ENCODE measurements around the gene SECISBP2L. TPM values are rescaled to one million over a fixed set of nuclear protein-coding genes. Genes with fewer than 3 reads are reported as not detected.
"Not testable (repeated sequence)": the region's sequence is repeated elsewhere in the genome, so short reads cannot be mapped to it uniquely, and the experiment has no call there.

The SECISBP2L gene
- polyA plus RNA-seq, 4 donors, result 44.6 to 61.9 (median 55.3) TPM

DNA sequence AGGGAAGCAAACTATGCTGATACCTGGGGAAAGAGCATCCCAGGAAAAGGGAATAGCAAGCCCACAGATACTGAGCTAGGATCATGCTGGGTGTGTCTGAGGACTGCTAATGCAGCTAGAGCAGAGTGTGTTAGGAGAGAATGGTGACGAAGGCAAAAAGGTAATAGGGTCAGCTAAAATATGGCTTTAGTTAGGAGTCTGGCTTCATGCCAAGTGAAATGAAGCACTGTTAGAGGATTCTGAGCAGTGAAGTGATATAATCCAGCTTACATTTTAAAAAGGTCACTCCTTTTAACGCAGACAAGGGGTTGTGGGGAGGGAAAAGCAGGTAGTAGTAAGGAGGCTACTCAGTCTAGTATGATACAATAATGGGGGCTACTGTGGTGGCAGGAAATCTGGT, 30.4 kb downstream of the SECISBP2L start:
- DNase-seq (ENCODE audit: low read depth in 4 of 4, low spot score in 3 of 4), result no peak

DNA sequence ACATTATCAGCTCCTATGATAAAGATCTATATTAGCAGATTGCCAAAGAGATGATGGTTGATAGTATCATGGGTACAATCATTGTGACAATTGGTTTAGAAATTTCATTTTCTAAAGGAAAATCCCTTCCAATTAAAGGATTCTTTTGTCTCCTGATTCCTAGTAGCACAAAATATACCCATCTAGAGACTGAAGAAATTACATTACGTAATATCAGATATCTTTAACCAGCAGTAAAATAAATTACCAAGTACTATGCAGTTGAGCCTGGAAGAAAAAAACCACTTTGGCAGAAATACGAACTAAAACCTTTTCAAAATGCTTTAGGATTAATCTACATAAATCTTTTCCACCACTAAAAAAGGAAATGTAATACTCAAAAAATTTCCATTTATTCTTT, 46.9 kb downstream of the SECISBP2L start:
- DNase-seq (ENCODE audit: low read depth in 4 of 4, low spot score in 3 of 4), result no peak

DNA sequence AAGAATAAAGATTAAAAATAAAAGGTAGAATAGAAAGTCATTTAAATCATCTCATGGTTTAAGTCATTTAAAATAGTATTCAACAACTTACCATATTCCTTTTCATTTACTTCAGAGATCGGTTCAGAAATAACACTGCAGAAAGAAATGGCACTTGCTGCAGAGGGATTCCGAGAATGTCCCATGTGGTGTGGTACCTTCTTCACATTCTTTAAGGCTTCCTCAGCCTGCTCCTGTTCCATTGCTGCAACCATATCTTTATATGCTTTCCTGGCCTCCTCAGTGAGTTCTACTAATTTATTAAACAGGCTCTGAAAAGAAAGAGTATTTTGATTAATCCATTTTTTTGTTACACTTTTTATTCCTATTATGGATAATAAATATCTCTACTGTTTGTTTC, 50.0 kb downstream of the SECISBP2L start:
- no peak for DNase-seq (ENCODE audit: low read depth in 4 of 4, low spot score in 3 of 4)

DNA sequence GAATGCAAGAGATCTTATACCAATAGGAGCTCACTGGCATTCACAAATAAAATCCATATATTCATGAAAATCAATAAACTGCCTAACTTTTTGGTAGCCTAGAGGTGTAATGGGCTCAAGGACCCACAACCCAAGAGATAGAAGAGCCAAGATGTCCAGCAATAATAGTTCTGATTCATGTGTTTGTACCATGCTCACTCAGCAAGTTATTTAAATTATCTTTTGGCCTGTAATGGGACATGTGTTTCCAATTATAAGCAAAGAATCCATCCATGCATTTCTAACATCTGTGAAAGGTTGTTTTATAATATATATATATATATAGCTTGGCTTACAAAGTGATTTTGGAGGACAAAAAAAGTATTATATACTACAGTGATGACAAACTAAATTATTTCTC, 52.9 kb downstream of the SECISBP2L start:
- no peak for DNase-seq (ENCODE audit: low read depth in 4 of 4, low spot score in 3 of 4)

DNA sequence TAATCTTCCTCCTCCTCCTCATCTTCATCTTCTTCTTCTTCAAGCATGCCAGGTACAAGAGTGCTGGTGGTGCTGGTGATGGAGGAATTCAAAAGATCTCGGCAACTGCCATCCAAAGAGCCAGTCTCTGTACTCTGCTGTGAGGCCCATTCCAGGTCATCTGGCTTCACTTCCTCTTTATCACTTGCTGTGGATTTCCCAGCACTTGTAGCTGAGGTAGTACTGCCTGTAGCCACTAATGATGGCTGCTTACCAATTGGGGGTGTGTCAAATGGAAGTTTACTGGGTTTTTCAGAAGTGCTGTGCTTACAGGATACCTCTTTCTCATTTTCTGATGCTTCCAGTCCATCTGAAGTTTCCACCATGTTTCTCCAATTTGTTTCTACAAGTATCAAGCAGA, 53.7 kb downstream of the SECISBP2L start:
- DNase-seq (ENCODE audit: low read depth in 4 of 4, low spot score in 3 of 4), result no peak

DNA sequence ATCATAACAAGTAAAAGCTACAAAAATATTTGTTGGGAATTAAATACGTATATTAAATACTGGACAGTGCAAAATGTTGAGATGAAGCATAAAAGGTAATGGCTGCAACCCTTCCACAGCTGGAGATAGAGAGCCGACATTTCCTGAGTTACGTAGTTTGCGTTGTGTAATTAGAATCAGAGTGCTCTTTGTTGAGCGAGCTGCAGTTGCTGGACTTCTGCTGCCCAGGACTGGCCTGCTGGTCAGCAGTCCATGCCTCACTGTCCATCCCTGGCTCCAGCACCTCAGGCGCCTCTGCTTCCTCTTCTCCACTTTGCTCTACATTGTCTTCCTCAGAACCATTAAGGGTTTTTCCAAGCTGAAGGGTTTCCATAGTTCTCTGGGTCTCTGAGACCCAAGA, 54.1 kb downstream of the SECISBP2L start:
- no peak for DNase-seq (ENCODE audit: low read depth in 4 of 4, low spot score in 3 of 4)

DNA sequence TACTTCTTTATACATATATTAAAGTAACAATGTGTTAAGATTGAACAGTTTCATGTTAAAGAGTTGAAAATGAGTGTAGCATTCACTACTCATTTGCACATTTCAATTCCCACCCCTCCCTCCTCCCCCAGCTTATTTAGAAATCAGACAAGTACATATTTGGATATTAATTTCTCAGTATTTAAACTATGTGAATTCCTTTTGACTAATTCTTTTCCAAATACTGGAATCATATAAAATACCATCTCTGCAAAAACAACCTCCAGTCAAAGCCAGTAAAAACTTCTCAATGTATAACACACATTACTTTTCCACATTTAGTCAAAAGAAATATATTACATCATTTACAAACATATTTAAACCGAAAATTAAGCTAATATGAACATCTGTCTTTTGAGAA, 57.1 kb downstream of the SECISBP2L start:
- DNase-seq (ENCODE audit: low read depth in 4 of 4, low spot score in 3 of 4), result no peak

DNA sequence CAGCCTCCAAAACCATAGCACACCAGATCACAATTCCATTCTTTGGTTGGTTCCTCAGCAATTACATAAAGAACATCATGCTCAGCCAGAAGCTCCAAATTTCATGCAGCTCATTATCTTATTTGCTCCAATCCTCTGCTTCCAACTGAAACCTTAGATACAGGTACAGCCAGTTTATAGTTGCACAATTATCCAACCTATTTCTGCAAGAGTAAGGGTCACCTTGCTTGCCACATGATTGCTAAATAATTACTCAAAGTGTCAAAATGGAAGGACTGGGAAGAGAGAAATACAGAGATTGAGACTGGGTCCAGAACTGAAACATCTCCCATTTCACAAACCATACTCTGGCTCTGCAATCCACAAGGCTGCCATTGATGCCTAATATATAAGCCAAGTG, 59.1 kb downstream of the SECISBP2L start:
- DNase-seq (ENCODE audit: low read depth in 4 of 4, low spot score in 3 of 4), result no peak

DNA sequence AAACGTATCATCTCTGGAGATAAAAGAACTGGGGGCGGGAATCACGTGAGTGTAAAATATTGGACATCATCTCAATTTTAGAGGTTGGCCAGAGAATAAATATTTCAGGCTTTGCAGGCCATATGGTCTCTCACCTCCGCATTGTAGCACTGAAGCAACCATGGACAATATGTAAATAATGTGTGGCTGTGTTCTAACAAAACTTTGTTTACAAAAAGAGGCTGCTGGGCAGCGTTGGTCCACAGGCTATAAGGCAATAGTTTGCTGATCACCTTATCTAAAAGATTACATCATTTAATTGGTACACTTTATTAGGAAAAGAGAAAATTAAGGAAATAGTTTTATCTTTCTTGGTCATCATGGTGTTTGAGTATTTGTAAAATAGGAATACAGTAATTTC, 60.0 kb downstream of the SECISBP2L start:
- DNase-seq (ENCODE audit: low read depth in 4 of 4, low spot score in 3 of 4), result no peak

DNA sequence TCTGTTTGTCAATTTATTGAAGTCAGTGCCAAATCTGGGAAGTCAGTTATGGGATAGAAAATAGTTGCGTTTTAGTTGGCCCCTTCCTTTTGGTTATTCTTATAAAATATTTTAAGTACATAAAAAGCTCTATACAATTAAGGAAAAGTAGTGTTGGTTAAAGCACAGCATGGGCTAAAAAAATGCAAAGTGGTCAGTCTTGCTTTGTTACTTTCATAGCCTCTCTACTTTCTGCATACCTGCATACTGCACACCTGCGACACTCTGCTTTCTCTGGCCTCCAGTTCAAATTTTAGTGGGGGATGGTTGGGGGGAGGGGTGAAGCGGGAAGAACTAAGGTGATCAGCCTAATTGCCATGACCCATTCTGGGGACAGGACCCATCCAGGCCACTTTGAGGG, 60.7 kb downstream of the SECISBP2L start:
- no peak for DNase-seq (ENCODE audit: low read depth in 4 of 4, low spot score in 3 of 4)

DNA sequence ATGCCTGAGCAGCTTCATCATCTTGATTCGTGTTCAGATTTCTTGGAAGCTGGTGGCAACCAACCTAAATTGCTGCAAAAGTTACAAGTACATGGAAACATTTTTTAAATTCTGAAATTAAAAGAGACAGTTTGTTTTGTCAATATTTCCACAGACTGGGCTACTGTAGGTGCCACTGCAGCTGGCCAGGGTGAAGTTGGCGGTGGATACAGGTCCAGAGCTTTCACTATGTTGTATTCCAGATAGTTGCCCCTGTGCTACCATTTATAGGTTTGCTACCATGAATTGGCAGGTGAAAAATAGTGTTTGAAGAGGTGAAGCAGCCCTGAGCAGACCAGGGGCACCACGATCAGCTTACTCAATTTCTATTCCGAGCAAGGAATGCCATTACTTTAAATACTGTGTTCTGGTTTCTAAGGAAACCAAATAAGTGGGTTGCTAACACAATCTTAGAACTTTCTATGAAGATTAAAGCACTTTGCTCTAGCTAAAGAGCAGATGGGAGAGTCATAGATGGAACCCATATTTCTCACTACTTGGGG, 61.4 kb downstream of the SECISBP2L start:
- DNase-seq (ENCODE audit: low read depth in 4 of 4, low spot score in 3 of 4), result no peak

DNA sequence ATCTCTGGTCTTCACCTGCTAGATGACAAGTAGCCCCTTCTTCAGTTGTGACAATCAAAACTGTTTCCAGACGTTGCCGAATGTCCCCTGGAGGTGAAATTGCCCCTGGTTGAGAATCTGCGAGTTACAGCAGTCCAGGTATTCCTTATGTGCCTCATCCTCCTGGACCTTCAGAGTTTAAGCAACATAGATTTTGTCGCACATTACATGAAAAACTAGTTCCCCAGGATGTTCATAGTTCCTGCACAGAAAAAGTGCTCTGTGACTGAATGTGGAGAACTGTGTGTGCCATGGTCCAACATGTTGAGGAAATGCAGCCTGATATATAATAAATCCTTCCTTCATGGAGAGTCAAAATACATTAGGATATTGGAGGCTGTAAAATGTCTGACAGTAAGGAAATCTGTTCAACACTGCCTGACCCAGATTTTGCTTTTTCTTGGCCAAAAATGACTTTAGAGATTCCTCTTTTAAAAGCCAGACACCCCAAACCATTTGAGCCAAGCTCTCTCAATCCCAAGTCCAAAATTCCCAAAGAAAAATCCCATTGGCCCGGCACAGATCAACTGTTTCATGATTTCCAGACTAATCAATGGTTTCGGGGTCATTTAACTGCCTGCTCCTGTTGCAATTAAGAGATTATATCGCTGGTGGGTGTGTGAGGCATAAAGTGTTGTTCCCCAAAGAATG, 62.1 kb downstream of the SECISBP2L start:
- no peak for DNase-seq (ENCODE audit: low read depth in 4 of 4, low spot score in 3 of 4)

DNA sequence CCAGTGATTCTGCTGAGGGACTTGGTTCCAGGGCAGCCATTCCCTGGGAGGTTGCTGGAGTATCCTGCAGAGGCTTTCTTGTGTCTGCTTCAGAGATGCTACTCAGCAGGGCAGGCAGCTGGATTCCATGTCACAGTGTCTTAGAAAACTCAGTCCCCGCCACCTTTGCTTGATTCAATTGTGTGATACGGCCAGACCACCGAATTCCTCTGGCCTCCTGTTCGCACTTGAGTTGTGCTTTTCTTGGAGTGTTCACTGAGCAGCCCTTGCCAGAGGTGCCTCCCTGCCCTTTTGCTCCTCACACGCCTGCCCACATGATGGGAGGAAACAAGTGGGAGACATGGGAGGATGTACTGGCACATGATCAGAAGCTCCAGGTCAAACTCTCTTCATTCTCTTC, 62.9 kb downstream of the SECISBP2L start:
- no peak for DNase-seq (ENCODE audit: low read depth in 4 of 4, low spot score in 3 of 4)

DNA sequence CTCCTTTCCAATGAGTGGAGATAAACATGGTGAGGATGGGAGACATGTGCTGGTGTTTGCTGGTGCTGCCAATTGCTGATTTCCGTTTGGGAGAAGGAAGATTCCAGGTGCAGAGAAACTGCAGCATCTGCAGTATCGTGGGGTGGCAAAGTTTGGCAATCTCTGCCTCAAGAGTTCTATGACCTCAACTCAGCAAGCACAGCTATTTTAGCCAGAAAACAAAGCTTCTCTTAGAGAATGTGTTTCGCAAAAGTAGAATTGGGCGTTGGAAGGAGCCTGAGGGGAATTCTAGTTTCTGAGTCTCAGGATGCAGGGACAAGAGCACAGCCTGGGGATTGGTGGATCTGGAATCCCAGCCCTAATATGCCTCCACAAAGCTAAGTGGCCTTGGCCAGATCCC, 64.3 kb downstream of the SECISBP2L start:
- no peak for DNase-seq (ENCODE audit: low read depth in 4 of 4, low spot score in 3 of 4)

DNA sequence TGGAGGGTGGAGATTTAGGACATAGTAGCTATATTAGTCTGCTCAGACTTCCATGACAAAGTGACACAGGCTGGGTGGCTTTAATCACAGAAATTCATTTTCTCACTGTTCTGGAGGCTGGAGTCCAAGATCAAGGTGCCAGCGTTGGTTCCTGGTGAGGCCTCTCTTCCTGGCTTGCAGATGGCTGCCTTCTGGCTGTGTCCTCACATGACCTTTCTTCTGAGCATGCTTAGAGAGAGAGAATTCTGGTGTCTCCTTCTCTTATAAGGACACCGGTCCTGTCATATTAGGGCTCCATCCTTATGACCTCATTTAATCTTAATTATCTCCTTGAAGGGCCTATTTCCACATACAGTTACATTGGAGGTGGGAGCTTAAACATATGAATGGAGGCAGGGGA, 67.6 kb downstream of the SECISBP2L start:
- no peak for DNase-seq (ENCODE audit: low read depth in 4 of 4, low spot score in 3 of 4)

DNA sequence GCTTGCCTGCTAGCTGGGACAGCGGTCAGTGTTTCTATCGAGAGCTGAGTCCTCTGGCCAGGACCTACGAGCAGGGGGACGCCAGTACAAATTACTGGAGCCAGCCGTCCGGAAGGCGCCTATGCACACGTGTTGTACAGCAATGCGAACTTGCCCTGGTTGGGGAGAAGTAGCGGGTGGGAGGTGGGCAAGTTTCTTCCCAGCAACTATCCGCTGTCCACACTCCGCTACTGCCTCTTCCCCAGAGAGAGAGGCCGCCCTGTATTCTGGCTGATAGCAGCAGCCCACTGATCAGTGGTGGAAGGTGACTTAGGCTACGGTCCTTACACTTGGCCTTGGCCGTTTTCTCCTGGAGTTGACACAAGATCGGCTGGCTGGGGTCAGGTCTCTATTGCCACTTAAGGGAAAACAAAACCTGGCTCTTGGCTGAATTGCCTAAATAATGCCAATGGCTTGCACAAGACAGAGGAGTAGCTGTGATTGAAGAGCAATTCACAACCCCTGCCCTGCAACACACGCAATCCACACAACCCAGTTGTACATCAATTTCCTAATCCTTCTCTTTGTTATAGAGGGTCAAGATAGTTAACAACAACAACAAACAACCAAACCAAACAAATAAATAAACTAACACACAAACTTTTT, 69.7 kb downstream of the SECISBP2L start:
- DNase-seq (ENCODE audit: low read depth in 4 of 4, low spot score in 3 of 4), result no peak

DNA sequence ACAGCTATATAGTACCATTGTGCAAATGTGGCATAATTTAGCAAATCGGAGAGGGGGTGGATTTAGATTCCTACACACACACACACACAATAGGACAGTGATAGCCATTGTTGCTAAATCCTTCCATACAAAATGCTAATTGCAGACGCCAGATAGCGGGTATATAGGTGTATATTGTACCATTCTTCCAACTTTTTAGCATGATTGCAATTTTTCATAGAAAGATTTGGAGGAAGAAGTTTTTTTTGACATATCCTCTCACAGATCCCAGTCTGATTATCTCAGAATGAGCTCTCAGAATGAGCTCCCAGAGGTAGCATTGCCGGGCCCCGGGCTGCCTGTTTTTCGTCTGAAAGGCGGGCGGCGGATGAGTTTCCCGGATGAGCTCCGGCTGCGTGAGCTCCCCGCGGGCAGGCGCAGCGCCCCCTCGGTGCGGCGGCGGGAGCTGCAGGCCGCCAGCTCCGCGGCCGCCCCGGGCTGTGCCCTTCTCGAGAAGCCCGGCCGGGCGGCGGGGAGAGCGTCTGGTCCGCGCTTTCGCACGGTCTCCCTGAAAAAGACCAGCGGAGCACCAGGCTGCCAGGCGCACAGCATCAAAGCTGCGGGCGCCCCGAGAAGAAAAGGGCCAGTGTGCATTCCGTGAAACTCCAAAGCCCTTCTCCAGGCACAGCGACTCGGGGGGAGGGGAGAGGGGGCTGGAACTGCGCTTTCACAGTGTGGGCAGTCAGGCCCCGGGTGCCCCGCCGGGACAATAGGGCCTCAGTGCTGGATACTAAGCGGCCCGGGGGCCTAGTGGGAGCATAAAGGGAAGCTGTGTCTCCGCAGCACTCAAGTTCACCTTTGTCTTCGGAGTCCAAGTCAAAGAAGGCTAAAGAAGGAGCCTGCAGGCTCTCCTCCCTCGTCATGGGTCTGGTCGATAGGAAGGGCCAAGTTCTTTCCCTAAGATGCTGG, 70.5 kb downstream of the SECISBP2L start:
- DNase-seq (ENCODE audit: low read depth in 4 of 4, low spot score in 3 of 4), result peak; percentile 50 to 68 (median 59)

DNA sequence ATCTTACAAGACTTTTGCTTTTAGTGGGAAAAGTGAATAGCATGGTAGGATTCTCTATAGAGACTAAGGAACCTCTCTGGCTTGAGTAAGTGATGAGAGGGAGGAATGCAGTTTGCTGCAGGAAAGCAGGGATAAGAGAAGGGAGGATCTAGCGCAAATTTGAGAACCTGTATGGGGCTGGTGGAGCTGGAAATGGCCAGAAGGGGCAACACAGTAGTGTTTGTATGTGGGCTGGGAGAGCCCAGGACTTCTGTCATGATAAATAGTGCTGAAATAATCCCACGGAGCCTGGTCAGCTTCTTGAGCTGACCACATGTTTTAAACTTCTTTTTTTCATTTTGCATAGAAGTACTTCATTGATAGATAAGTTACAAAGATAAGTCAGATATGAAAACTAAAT, 71.4 kb downstream of the SECISBP2L start:
- DNase-seq (ENCODE audit: low read depth in 4 of 4, low spot score in 3 of 4), result no peak

DNA sequence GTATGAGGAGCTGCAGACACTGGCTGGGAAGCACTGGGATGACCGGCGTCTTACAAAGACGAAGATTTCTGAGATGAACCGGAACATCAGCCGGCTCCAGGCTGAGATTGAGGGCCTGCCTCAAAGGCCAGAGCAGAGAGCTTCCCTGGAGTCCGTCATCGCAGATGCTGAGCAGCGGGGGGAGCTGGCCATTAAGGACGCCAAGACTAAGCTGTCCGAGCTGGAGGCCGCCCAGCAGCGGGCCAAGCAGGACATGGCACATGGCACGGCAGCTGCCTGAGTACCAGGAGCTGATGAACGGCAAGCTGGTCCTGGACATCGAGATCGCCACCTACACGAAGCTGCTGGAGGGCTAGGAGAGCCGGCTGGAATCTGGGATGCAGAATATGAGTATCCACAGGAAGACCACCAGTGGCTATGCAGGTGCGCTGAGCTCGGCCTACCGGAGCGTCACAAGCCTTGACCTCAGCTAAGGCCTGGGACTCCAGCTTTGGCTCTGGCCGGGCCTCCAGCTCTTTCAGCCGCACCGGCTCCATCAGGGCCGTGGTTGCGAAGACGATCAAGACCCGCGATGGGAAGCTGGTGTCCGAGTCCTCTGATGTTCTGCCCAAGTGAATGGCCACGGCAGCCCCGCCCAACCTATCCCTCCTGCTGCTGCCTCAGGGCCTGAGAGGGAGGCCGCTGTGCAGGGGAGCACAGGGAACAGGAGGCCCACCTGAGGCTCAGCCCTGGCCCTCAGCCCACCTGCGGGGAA, 73.3 kb downstream of the SECISBP2L start:
- no peak for DNase-seq (ENCODE audit: low read depth in 4 of 4, low spot score in 3 of 4)

DNA sequence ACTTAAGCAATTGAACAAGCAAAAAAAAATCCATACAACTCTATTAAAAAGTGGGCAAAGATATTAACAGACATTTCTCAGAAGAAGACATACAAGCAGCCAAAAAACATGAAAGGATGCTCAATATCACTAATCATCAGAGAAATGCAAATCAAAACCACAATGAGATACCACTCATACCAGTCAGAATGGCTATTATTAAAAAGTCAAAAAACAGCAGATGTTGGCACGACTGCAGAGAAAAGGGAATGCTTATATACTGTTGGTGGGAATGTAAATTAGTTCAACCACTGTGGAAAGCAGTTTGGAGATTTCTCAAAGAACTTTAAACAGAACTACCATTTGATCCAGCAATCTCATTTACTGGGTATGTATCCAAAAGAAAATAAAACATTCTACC, 75.3 kb downstream of the SECISBP2L start:
- DNase-seq (ENCODE audit: low read depth in 4 of 4, low spot score in 3 of 4), result not testable (repeated sequence)

DNA sequence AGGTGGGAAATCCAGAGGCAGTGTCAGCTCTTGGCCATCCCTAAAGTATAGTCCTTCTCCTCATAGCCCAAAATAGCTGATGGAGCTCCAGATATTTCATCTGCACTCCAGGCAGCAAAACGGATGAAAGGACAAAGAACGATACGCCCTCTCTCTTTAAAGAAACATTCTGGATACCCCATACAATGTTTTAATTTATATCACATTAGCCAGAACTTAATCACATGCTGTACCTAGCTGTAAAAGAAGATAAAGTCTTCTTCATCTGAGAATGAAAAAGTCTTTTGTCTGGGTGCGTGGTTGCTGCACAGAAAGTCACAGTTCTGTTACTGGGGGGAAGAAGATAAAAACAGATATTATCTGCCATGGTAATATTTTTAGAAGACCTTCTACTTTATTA, 78.2 kb downstream of the SECISBP2L start:
- DNase-seq (ENCODE audit: low read depth in 4 of 4, low spot score in 3 of 4), result no peak
